OCI-M2 (cell line): ENCODE data around the gene COL11A1.
"Not testable (repeated sequence)": the region's sequence is repeated elsewhere in the genome, so short reads cannot be mapped to it uniquely, and the experiment has no call there.

ENCODE experiments used
- DNase-seq: peaks from one replicate; lab custom pipeline; 2025; ENCODE audit not compliant: unreplicated experiment; lab: John Stamatoyannopoulos, UW

COL11A1 gene

GRCh38 chr1:102837551-102837950, 270.8 kb downstream of the COL11A1 start:
- DNase-seq = no peak

GRCh38 chr1:102836991-102837390, 271.3 kb downstream of the COL11A1 start:
- no peak for DNase-seq

- DNase-seq = no peak
Observed at GRCh38 chr1:102834688-102835320, 273.5 kb downstream of the COL11A1 start.

GRCh38 chr1:102833151-102833550, 275.2 kb downstream of the COL11A1 start:
- DNase-seq = no peak

GRCh38 chr1:102826706-102827105, 281.6 kb downstream of the COL11A1 start:
- DNase-seq = not testable (repeated sequence)
